ENCODE data around the gene OR10P1. TPM values are rescaled to one million over a fixed set of nuclear protein-coding genes. Genes with fewer than 3 reads are reported as not detected.

OR10P1 gene
- total and polyA plus RNA-seq, 2 donors from 2014 or later: not detected

DNA sequence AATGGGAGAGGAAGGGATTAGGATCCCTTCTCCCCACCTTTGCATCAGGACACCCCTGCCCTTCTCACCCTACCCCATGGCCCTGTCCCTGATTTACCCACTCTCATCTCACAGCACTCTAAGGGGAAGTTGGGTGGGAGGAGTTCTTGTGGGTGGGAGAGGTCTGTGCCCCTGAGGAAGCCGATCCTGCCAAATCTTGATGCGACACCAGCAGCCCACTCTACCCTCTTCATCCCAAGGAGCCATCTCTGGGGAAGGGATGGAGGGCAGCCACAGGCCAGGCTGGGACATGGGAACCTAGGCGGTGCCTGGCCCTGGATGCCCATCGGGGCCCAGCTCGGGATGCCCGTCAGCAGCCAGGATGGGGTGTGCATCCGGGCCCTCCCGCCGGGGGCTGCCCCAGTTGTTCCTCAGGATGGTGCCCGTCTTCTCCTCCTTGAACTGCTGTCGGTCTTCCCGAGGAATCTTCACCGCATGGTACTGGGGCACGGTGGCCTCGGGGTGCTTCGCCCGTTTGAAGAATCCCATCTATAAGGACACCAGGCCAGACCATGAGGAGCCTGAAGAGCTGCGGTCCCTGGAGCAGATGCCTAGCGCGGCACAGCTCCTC lies 48.2 kb downstream of the OR10P1 start:
- no peak overlapping the region for H3K4me3 ChIP-seq (ENCODE audit: low read length in 3 of 3)
- intact Hi-C loops (cut with DNase I): no loop called here
- FAIRE-seq (no peak), DNase-seq (peak in 1 of 5 donors; percentile 45)
- no peak for TF ChIP-seq CTCF (IDR thresholded peaks at IDR 0.05; ENCODE audit: borderline replicate concordance, extremely low read depth, insufficient read depth)
- no peaks in the 10 kb centered on the region for H3K36me3 ChIP-seq (ENCODE audit: control insufficient read depth in 2 of 3, insufficient read depth in 3 of 3, low read length in 3 of 3)
- peaks cover 0 to 6% (median 0%) of the 10 kb centered on the region in 3 donors for H3K4me1 ChIP-seq (ENCODE audit: control insufficient read depth in 2 of 3, insufficient read depth in 2 of 3, low read depth in 1 of 3, low read length in 3 of 3)
- H3K9me3 ChIP-seq (ENCODE audit: control insufficient read depth in 2 of 3, insufficient read depth in 1 of 3, low read length in 3 of 3): no peaks in the 10 kb centered on the region
- H3K27ac ChIP-seq (ENCODE audit: low read depth in 2 of 2, low read length in 2 of 2): no peak overlapping the region
- H3K27me3 ChIP-seq (ENCODE audit: control insufficient read depth, insufficient read depth, low read length): no peaks in the 10 kb centered on the region
- no peak overlapping the region for H3K9ac ChIP-seq (ENCODE audit: low read length in 3 of 3)

- H3K4me1 ChIP-seq (ENCODE audit: control insufficient read depth in 2 of 3, insufficient read depth in 2 of 3, low read depth in 1 of 3, low read length in 3 of 3): peaks cover 0 to 6% (median 0%) of the 10 kb centered on the region in 3 donors
- no peak overlapping the region for H3K4me3 ChIP-seq (ENCODE audit: low read length in 3 of 3)
- no peaks in the 10 kb centered on the region for H3K36me3 ChIP-seq (ENCODE audit: control insufficient read depth in 2 of 3, insufficient read depth in 3 of 3, low read length in 3 of 3)
- H3K27me3 ChIP-seq (ENCODE audit: control insufficient read depth, insufficient read depth, low read length): no peaks in the 10 kb centered on the region
- DNase-seq: peak in 1 of 5 donors; percentile 25
- FAIRE-seq: no peak
- intact Hi-C loops (cut with DNase I): no loop called here
- no peak for TF ChIP-seq CTCF (IDR thresholded peaks at IDR 0.05; ENCODE audit: borderline replicate concordance, extremely low read depth, insufficient read depth)
- no peak overlapping the region for H3K9ac ChIP-seq (ENCODE audit: low read length in 3 of 3)
- no peak overlapping the region for H3K27ac ChIP-seq (ENCODE audit: low read depth in 2 of 2, low read length in 2 of 2)
- H3K9me3 ChIP-seq (ENCODE audit: control insufficient read depth in 2 of 3, insufficient read depth in 1 of 3, low read length in 3 of 3): no peaks in the 10 kb centered on the region
Observed at GRCh38 chr12:55685671-55686070, 49.0 kb downstream of the OR10P1 start.

DNA sequence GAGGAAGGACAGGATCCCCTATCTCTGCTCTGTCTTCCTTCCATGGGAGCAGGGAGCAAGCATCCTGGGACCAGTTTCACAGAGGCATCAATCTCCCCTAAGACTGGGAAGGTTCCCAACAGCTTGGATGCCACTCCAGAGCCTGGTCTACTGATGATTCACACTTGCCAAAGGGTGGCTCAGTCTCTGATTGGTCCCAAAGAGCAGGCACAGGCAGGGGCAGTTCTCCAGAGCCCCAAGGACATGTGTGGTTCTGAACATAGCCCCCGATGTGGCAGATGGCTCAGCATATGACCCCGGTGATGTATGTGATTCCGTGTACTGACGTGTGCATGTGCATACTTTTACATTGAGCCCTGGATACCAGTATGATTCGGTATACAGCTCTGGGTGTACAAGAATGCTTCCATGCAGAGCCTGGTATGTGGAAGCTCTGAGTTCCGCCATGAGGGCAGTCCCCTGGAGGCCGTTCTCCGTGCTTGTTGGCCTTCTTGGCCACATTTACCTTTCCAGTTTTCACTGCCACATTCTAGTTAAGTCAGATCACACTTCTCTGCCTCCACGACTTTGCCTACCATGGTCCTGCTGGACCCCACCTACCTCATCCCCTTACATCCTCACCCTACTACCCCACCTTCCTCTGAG lies 49.8 kb downstream of the OR10P1 start:
- FAIRE-seq (no peak), DNase-seq (peak in 1 of 5 donors; percentile 37)
- peaks cover 0 to 5% (median 0%) of the 10 kb centered on the region in 3 donors for H3K4me1 ChIP-seq (ENCODE audit: control insufficient read depth in 2 of 3, insufficient read depth in 2 of 3, low read depth in 1 of 3, low read length in 3 of 3)
- H3K36me3 ChIP-seq (ENCODE audit: control insufficient read depth in 2 of 3, insufficient read depth in 3 of 3, low read length in 3 of 3): no peaks in the 10 kb centered on the region
- TF ChIP-seq CTCF (IDR thresholded peaks at IDR 0.05; ENCODE audit: borderline replicate concordance, extremely low read depth, insufficient read depth): no peak
- H3K9me3 ChIP-seq (ENCODE audit: control insufficient read depth in 2 of 3, insufficient read depth in 1 of 3, low read length in 3 of 3): no peaks in the 10 kb centered on the region
- intact Hi-C loops (cut with DNase I): no loop called here
- H3K9ac ChIP-seq (ENCODE audit: low read length in 3 of 3): no peak overlapping the region
- no peaks in the 10 kb centered on the region for H3K27me3 ChIP-seq (ENCODE audit: control insufficient read depth, insufficient read depth, low read length)
- H3K4me3 ChIP-seq (ENCODE audit: low read length in 3 of 3): no peak overlapping the region
- no peak overlapping the region for H3K27ac ChIP-seq (ENCODE audit: low read depth in 2 of 2, low read length in 2 of 2)

Other genes with a start within 250 kb of the OR10P1 start
- not detected for gene OR6C65, start 236.4 kb upstream of the OR10P1 start, total RNA-seq
- gene OR6C65, start 236.4 kb upstream of the OR10P1 start, polyA plus RNA-seq (ENCODE audit: insufficient read depth, low read depth, low replicate concordance): not detected
- not detected for gene OR6C76, start 210.6 kb upstream of the OR10P1 start, total RNA-seq
- gene OR6C76, start 210.6 kb upstream of the OR10P1 start, polyA plus RNA-seq (ENCODE audit: insufficient read depth, low read depth, low replicate concordance): not detected
- not detected for gene OR6C2, start 192.8 kb upstream of the OR10P1 start, total RNA-seq
- gene OR6C2, start 192.8 kb upstream of the OR10P1 start, polyA plus RNA-seq (ENCODE audit: insufficient read depth, low read depth, low replicate concordance): not detected
- not detected for gene OR6C70, start 166.8 kb upstream of the OR10P1 start, total RNA-seq
- gene OR6C70, start 166.8 kb upstream of the OR10P1 start, polyA plus RNA-seq (ENCODE audit: insufficient read depth, low read depth, low replicate concordance): not detected
- not detected for gene OR6C68, start 144.5 kb upstream of the OR10P1 start, total RNA-seq
- gene OR6C68, start 144.5 kb upstream of the OR10P1 start, polyA plus RNA-seq (ENCODE audit: insufficient read depth, low read depth, low replicate concordance): not detected
- not detected for gene OR6C4, start 87.3 kb upstream of the OR10P1 start, total RNA-seq
- gene OR6C4, start 87.3 kb upstream of the OR10P1 start, polyA plus RNA-seq (ENCODE audit: insufficient read depth, low read depth, low replicate concordance): not detected
- not detected for gene OR2AP1, start 64.4 kb upstream of the OR10P1 start, total RNA-seq
- gene OR2AP1, start 64.4 kb upstream of the OR10P1 start, polyA plus RNA-seq (ENCODE audit: insufficient read depth, low read depth, low replicate concordance): not detected
- 66.3 TPM for gene ITGA7, start 71.0 kb downstream of the OR10P1 start, total RNA-seq
- gene ITGA7, start 71.0 kb downstream of the OR10P1 start, polyA plus RNA-seq (ENCODE audit: insufficient read depth, low read depth, low replicate concordance): 26.2 TPM
- gene BLOC1S1, start 79.2 kb downstream of the OR10P1 start, total RNA-seq: 116 TPM
- 451 TPM for gene BLOC1S1, start 79.2 kb downstream of the OR10P1 start, polyA plus RNA-seq (ENCODE audit: insufficient read depth, low read depth, low replicate concordance)
- gene RDH5, start 83.5 kb downstream of the OR10P1 start, total RNA-seq: 11.1 TPM
- 30.2 TPM for gene RDH5, start 83.5 kb downstream of the OR10P1 start, polyA plus RNA-seq (ENCODE audit: insufficient read depth, low read depth, low replicate concordance)
- gene CD63, start 92.1 kb downstream of the OR10P1 start, total RNA-seq: 1,130 TPM
- 1,381 TPM for gene CD63, start 92.1 kb downstream of the OR10P1 start, polyA plus RNA-seq (ENCODE audit: insufficient read depth, low read depth, low replicate concordance)
- 6.2 TPM for gene GDF11, start 106.2 kb downstream of the OR10P1 start, total RNA-seq
- 3.4 TPM for gene GDF11, start 106.2 kb downstream of the OR10P1 start, polyA plus RNA-seq (ENCODE audit: insufficient read depth, low read depth, low replicate concordance)
- gene SARNP, start 180.8 kb downstream of the OR10P1 start, total RNA-seq: 51.1 TPM
- gene SARNP, start 180.8 kb downstream of the OR10P1 start, polyA plus RNA-seq (ENCODE audit: insufficient read depth, low read depth, low replicate concordance): 109 TPM
- gene ORMDL2, start 181.1 kb downstream of the OR10P1 start, total RNA-seq: 51.2 TPM
- 75.9 TPM for gene ORMDL2, start 181.1 kb downstream of the OR10P1 start, polyA plus RNA-seq (ENCODE audit: insufficient read depth, low read depth, low replicate concordance)
- 37.9 TPM for gene DNAJC14, start 192.7 kb downstream of the OR10P1 start, total RNA-seq
- gene DNAJC14, start 192.7 kb downstream of the OR10P1 start, polyA plus RNA-seq (ENCODE audit: insufficient read depth, low read depth, low replicate concordance): 18.9 TPM
- gene MMP19, start 206.0 kb downstream of the OR10P1 start, total RNA-seq: 8.8 TPM
- 2.0 TPM for gene MMP19, start 206.0 kb downstream of the OR10P1 start, polyA plus RNA-seq (ENCODE audit: insufficient read depth, low read depth, low replicate concordance)

Measured in kidney (tissue), 14 donors.